Measurements from ENCODE around the gene PIM2. TPM values are rescaled to one million over a fixed set of nuclear protein-coding genes. Genes with fewer than 3 reads are reported as not detected.

The PIM2 gene
- polyA plus RNA-seq, 1 experiment: 8.0 TPM

Small RNA genes lying within 50 kb of the gene (small RNA-seq; reads per million reads assigned to genes)
- gene RNU6-722P (ENCODE audit: insufficient read length, low read depth, low replicate concordance): not detected

Other genes with a start within 250 kb of the PIM2 start
- 0.06 and 0.12 TPM in 2 replicates for gene WAS, start 235.2 kb downstream of the PIM2 start, polyA plus RNA-seq (2011; rRNA removed)
- gene SUV39H1, start 222.3 kb downstream of the PIM2 start, polyA plus RNA-seq (2011; rRNA removed): 4.1 and 9.7 TPM in 2 replicates
- gene GLOD5, start 157.3 kb downstream of the PIM2 start, polyA plus RNA-seq (2011; rRNA removed): not detected in 2 replicates
- gene GATA1, start 132.4 kb downstream of the PIM2 start, polyA plus RNA-seq (2011; rRNA removed): not detected in 2 replicates
- gene HDAC6, start 117.0 kb downstream of the PIM2 start, polyA plus RNA-seq (2011; rRNA removed): 22.5 and 32.1 TPM in 2 replicates
- gene ERAS, start 92.5 kb downstream of the PIM2 start, polyA plus RNA-seq (2011; rRNA removed): not detected in 2 replicates
- gene PCSK1N, start 83.4 kb downstream of the PIM2 start, polyA plus RNA-seq (2011; rRNA removed): not detected in 2 replicates
- 50.2 and 68.4 TPM in 2 replicates for gene TIMM17B, start 21.3 kb downstream of the PIM2 start, polyA plus RNA-seq (2011; rRNA removed)
- 63.8 and 89.6 TPM in 2 replicates for gene PQBP1, start 21.1 kb downstream of the PIM2 start, polyA plus RNA-seq (2011; rRNA removed)
- gene SLC35A2, start 7.4 kb downstream of the PIM2 start, polyA plus RNA-seq (2011; rRNA removed): 42.4 and 69.3 TPM in 2 replicates
- 48.9 and 53.6 TPM in 2 replicates for gene OTUD5, start 38.6 kb upstream of the PIM2 start, polyA plus RNA-seq (2011; rRNA removed)
- gene KCND1, start 52.8 kb upstream of the PIM2 start, polyA plus RNA-seq (2011; rRNA removed): 0.51 and 0.83 TPM in 2 replicates
- 23.4 and 23.5 TPM in 2 replicates for gene GRIPAP1, start 83.2 kb upstream of the PIM2 start, polyA plus RNA-seq (2011; rRNA removed)
- gene TFE3, start 124.3 kb upstream of the PIM2 start, polyA plus RNA-seq (2011; rRNA removed): 20.8 and 26.4 TPM in 2 replicates
- 0.49 and 0.96 TPM in 2 replicates for gene CCDC120, start 140.0 kb upstream of the PIM2 start, polyA plus RNA-seq (2011; rRNA removed)
- gene PRAF2, start 155.0 kb upstream of the PIM2 start, polyA plus RNA-seq (2011; rRNA removed): 41.4 and 48.8 TPM in 2 replicates
- 107 and 165 TPM in 2 replicates for gene WDR45, start 160.9 kb upstream of the PIM2 start, polyA plus RNA-seq (2011; rRNA removed)
- gene GPKOW, start 204.7 kb upstream of the PIM2 start, polyA plus RNA-seq (2011; rRNA removed): 28.2 and 33.1 TPM in 2 replicates
- gene MAGIX, start 243.7 kb upstream of the PIM2 start, polyA plus RNA-seq (2011; rRNA removed): 0.45 and 0.67 TPM in 2 replicates